SJSA1 (cell line): ENCODE measurements around the gene LAMA4. TPM values are rescaled to one million over a fixed set of nuclear protein-coding genes. Genes with fewer than 3 reads are reported as not detected.

Experiments used
- DNase-seq, 2 experiments: peaks; one replicate each; pipeline ENCODE4 v3.0.0-alpha.2; 2015 to 2020; ENCODE audit warnings: low spot score in 2 of 2, low read depth in 1 of 2
- H3K27ac ChIP-seq: fragments of 250-450 bp; sonication (Bioruptor Pico); 2 replicates; pipeline ENCODE4 v1.5.1; 2020; ENCODE audit warnings: mild to moderate bottlenecking, moderate library complexity
- H3K27me3 ChIP-seq: fragments of 250-450 bp; sonication (Bioruptor Pico); replicated peaks from 2 replicates; pipeline ENCODE4 v1.5.1; 2020; ENCODE audit warnings: mild to moderate bottlenecking, moderate library complexity
- H3K36me3 ChIP-seq: fragments of 250-450 bp; sonication (Bioruptor Pico); 2 replicates; pipeline ENCODE4 v1.5.1; 2020; ENCODE audit warnings: mild to moderate bottlenecking
- H3K4me1 ChIP-seq: fragments of 250-450 bp; sonication (Bioruptor Pico); replicated peaks from 2 replicates; pipeline ENCODE4 v1.6.1; 2021; ENCODE audit warnings: mild to moderate bottlenecking
- H3K4me3 ChIP-seq: fragments of 250-450 bp; sonication (Bioruptor Pico); 2 replicates; pipeline ENCODE4 v1.5.1; 2020; ENCODE audit warnings: mild to moderate bottlenecking
- H3K9me3 ChIP-seq: fragments of 250-450 bp; sonication (Bioruptor Pico); replicated peaks from 2 replicates; pipeline ENCODE4 v1.5.1; 2020; ENCODE audit warnings: mild to moderate bottlenecking
- total RNA-seq: library from RNA; depleted of rRNA; stranded (reverse); fragments of >200 nt; shearing (Covaris generic); gene quantifications from 2 replicates; pipeline ENCODE4 v1.2.3, GENCODE V29; 2014

The LAMA4 gene
- total RNA-seq, 1 experiment from 2014 or later: 1.8 TPM

GRCh38 chr6:112193535-112194051 lies 60.8 kb downstream of the LAMA4 start:
- Histone ChIP-seq H3K36me3 (no peaks in the 10 kb centered on the region), H3K4me3 (no peak overlapping the region), H3K27ac (no peak overlapping the region), H3K9me3 (no peaks in the 10 kb centered on the region), H3K27me3 (no peaks in the 10 kb centered on the region), H3K4me1 (no peaks in the 10 kb centered on the region)
- no peak for DNase-seq

GRCh38 chr6:112193117-112193516 lies 61.2 kb downstream of the LAMA4 start:
- Histone ChIP-seq H3K27me3 (no peaks in the 10 kb centered on the region), H3K27ac (no peak overlapping the region), H3K9me3 (no peaks in the 10 kb centered on the region), H3K4me3 (no peak overlapping the region), H3K36me3 (no peaks in the 10 kb centered on the region), H3K4me1 (no peaks in the 10 kb centered on the region)
- no peak for DNase-seq

GRCh38 chr6:112191509-112192020 lies 62.8 kb downstream of the LAMA4 start:
- no peak for DNase-seq
- H3K36me3 ChIP-seq: no peaks in the 10 kb centered on the region
- no peaks in the 10 kb centered on the region for H3K9me3 ChIP-seq

GRCh38 chr6:112190164-112190563 lies 64.2 kb downstream of the LAMA4 start:
- Histone ChIP-seq H3K27ac (no peak overlapping the region), H3K27me3 (no peaks in the 10 kb centered on the region), H3K9me3 (no peaks in the 10 kb centered on the region), H3K4me1 (no peaks in the 10 kb centered on the region), H3K36me3 (no peaks in the 10 kb centered on the region), H3K4me3 (no peak overlapping the region)
- no peak for DNase-seq

More at GRCh38 chr6:112191509-112192020, 62.8 kb downstream of the LAMA4 start:
- no peak overlapping the region for H3K4me3 ChIP-seq
- H3K27ac ChIP-seq: no peak overlapping the region
- H3K27me3 ChIP-seq: no peaks in the 10 kb centered on the region
- no peaks in the 10 kb centered on the region for H3K4me1 ChIP-seq

GRCh38 chr6:112189494-112189893 lies 64.9 kb downstream of the LAMA4 start:
- Histone ChIP-seq H3K27me3 (no peaks in the 10 kb centered on the region), H3K9me3 (no peaks in the 10 kb centered on the region), H3K4me3 (no peak overlapping the region), H3K27ac (no peak overlapping the region), H3K36me3 (no peaks in the 10 kb centered on the region), H3K4me1 (no peaks in the 10 kb centered on the region)
- no peak for DNase-seq

- Histone ChIP-seq H3K36me3 (no peaks in the 10 kb centered on the region), H3K9me3 (no peaks in the 10 kb centered on the region), H3K4me1 (peaks cover 4% of the 10 kb centered on the region), H3K4me3 (no peak overlapping the region), H3K27me3 (no peaks in the 10 kb centered on the region), H3K27ac (no peak overlapping the region)
- DNase-seq: no peak
Measured at GRCh38 chr6:112188906-112189305, 65.5 kb downstream of the LAMA4 start.

- H3K36me3 ChIP-seq: no peaks in the 10 kb centered on the region
- H3K4me3 ChIP-seq: no peak overlapping the region
- H3K27me3 ChIP-seq: no peaks in the 10 kb centered on the region
- peaks cover 14% of the 10 kb centered on the region for H3K4me1 ChIP-seq
- no peak overlapping the region for H3K27ac ChIP-seq
- H3K9me3 ChIP-seq: no peaks in the 10 kb centered on the region
- DNase-seq: no peak
Measured at GRCh38 chr6:112187736-112188135, 66.6 kb downstream of the LAMA4 start.

- Histone ChIP-seq H3K4me1 (peaks cover 22% of the 10 kb centered on the region), H3K9me3 (no peaks in the 10 kb centered on the region), H3K4me3 (no peak overlapping the region), H3K27ac (no peak overlapping the region), H3K36me3 (no peaks in the 10 kb centered on the region), H3K27me3 (no peaks in the 10 kb centered on the region)
- no peak for DNase-seq
Measured at GRCh38 chr6:112184951-112185350, 69.4 kb downstream of the LAMA4 start.

- Histone ChIP-seq H3K27me3 (no peaks in the 10 kb centered on the region), H3K27ac (peak overlapping the region; percentile 46), H3K9me3 (no peaks in the 10 kb centered on the region), H3K36me3 (no peaks in the 10 kb centered on the region), H3K4me1 (peaks cover 39% of the 10 kb centered on the region), H3K4me3 (no peak overlapping the region)
- DNase-seq: peak; percentile 68 to 90
Measured at GRCh38 chr6:112183271-112183671, 71.1 kb downstream of the LAMA4 start.

- H3K27ac ChIP-seq: no peak overlapping the region
- no peak overlapping the region for H3K4me3 ChIP-seq
- no peaks in the 10 kb centered on the region for H3K9me3 ChIP-seq
- peaks cover 43% of the 10 kb centered on the region for H3K4me1 ChIP-seq
- no peaks in the 10 kb centered on the region for H3K27me3 ChIP-seq
- DNase-seq: no peak
- no peaks in the 10 kb centered on the region for H3K36me3 ChIP-seq
Measured at GRCh38 chr6:112181130-112181529, 73.2 kb downstream of the LAMA4 start.

- peaks cover 44% of the 10 kb centered on the region for H3K4me1 ChIP-seq
- no peak overlapping the region for H3K4me3 ChIP-seq
- H3K36me3 ChIP-seq: no peaks in the 10 kb centered on the region
- no peaks in the 10 kb centered on the region for H3K27me3 ChIP-seq
- H3K9me3 ChIP-seq: no peaks in the 10 kb centered on the region
- H3K27ac ChIP-seq: no peak overlapping the region
- peak; percentile 19 to 55 for DNase-seq
Measured at GRCh38 chr6:112180095-112180820, 74.1 kb downstream of the LAMA4 start.

- H3K27ac ChIP-seq: 0 out of 2 replicates have a peak overlapping the region, but pooled peaks have one; percentile 29
- no peaks in the 10 kb centered on the region for H3K9me3 ChIP-seq
- peak in 1 of 2 experiments; percentile 58 for DNase-seq
- no peak overlapping the region for H3K4me3 ChIP-seq
- H3K4me1 ChIP-seq: peaks cover 44% of the 10 kb centered on the region
- H3K27me3 ChIP-seq: no peaks in the 10 kb centered on the region
- H3K36me3 ChIP-seq: no peaks in the 10 kb centered on the region
Measured at GRCh38 chr6:112179631-112180030, 74.7 kb downstream of the LAMA4 start.

- Histone ChIP-seq H3K27me3 (no peaks in the 10 kb centered on the region), H3K27ac (peak overlapping the region; percentile 29), H3K9me3 (no peaks in the 10 kb centered on the region), H3K4me3 (no peak overlapping the region), H3K36me3 (no peaks in the 10 kb centered on the region), H3K4me1 (peaks cover 40% of the 10 kb centered on the region)
- DNase-seq: peak; percentile 73 to 81
Measured at GRCh38 chr6:112178846-112179245, 75.5 kb downstream of the LAMA4 start.

GRCh38 chr6:112177092-112177491 lies 77.3 kb downstream of the LAMA4 start:
- Histone ChIP-seq H3K27me3 (no peaks in the 10 kb centered on the region), H3K27ac (no peak overlapping the region), H3K4me1 (peaks cover 26% of the 10 kb centered on the region), H3K9me3 (no peaks in the 10 kb centered on the region), H3K4me3 (no peak overlapping the region), H3K36me3 (no peaks in the 10 kb centered on the region)
- no peak for DNase-seq
